NOMO-1 treated with dmso at 0.1 percent for 144 hours (cell line): ENCODE results near the gene MGAT5.

ENCODE experiments used
- DNase-seq: peaks from one replicate; lab custom pipeline; 2025; ENCODE audit not compliant: unreplicated experiment; lab: John Stamatoyannopoulos, UW

Gene MGAT5

GRCh38 chr2:134299334-134299733 is 45.5 kb downstream of the MGAT5 start:
- DNase-seq, result no peak

GRCh38 chr2:134300585-134300984 is 46.7 kb downstream of the MGAT5 start:
- DNase-seq, result no peak

- no peak for DNase-seq
These were observed 47.4 kb downstream of the MGAT5 start for GRCh38 chr2:134301099-134301927.

GRCh38 chr2:134301928-134302260 is 48.0 kb downstream of the MGAT5 start:
- no peak for DNase-seq

GRCh38 chr2:134304394-134305108 is 50.7 kb downstream of the MGAT5 start:
- no peak for DNase-seq

GRCh38 chr2:134305109-134305491 is 51.2 kb downstream of the MGAT5 start:
- no peak for DNase-seq

- DNase-seq, result no peak
These were observed 52.6 kb downstream of the MGAT5 start for GRCh38 chr2:134306521-134306920.

- DNase-seq, result no peak
These were observed 53.5 kb downstream of the MGAT5 start for GRCh38 chr2:134307334-134307733.

GRCh38 chr2:134308474-134309385 is 54.9 kb downstream of the MGAT5 start:
- DNase-seq, result no peak

GRCh38 chr2:134310107-134311079 is 56.5 kb downstream of the MGAT5 start:
- DNase-seq, result no peak

- DNase-seq, result no peak
These were observed 58.6 kb downstream of the MGAT5 start for GRCh38 chr2:134312482-134312881.

GRCh38 chr2:134314202-134314601 is 60.3 kb downstream of the MGAT5 start:
- DNase-seq, result no peak

- DNase-seq, result no peak
These were observed 61.0 kb downstream of the MGAT5 start for GRCh38 chr2:134314681-134315368.

GRCh38 chr2:134315471-134315870 is 61.6 kb downstream of the MGAT5 start:
- no peak for DNase-seq

- DNase-seq, result no peak
These were observed 65.9 kb downstream of the MGAT5 start for GRCh38 chr2:134319596-134320254.

GRCh38 chr2:134320930-134321329 is 67.1 kb downstream of the MGAT5 start:
- peak; percentile 25 for DNase-seq

- no peak for DNase-seq
These were observed 69.9 kb downstream of the MGAT5 start for GRCh38 chr2:134323777-134324176.

GRCh38 chr2:134324430-134324829 is 70.6 kb downstream of the MGAT5 start:
- DNase-seq, result no peak

- DNase-seq, result no peak
These were observed 71.1 kb downstream of the MGAT5 start for GRCh38 chr2:134324947-134325346.
